K562 (cell line): Measurements from ENCODE around the gene DUS1L. TPM values are rescaled to one million over a fixed set of nuclear protein-coding genes. Genes with fewer than 3 reads are reported as not detected.

Experiments used
- DACH1 ChIP-seq: fragments of 450-650 bp; IDR thresholded peaks from 2 replicates; pipeline ENCODE4 v1.6.1; 2018; ENCODE audit not compliant: partially characterized antibody
- FUS ChIP-seq: fragments of 200-400 bp; formaldehyde crosslinking; optimal IDR thresholded peaks from 2 replicates; pipeline ENCODE3; 2017; ENCODE audit warnings: low read depth, low read length
- KDM4B ChIP-seq, 2 experiments: fragments of 450-650 bp in 1 of 2; sonication (generic) in 1 of 2; IDR thresholded peaks; 2 replicates each; pipeline ENCODE4 v1.6.1; 2016 to 2017; ENCODE audit warnings: borderline replicate concordance in 2 of 2, antibody characterized with exemption in 1 of 2, low read depth in 1 of 2, mild to moderate bottlenecking in 1 of 2
- MED1 ChIP-seq: sonication (generic); formaldehyde crosslinking; IDR thresholded peaks from 2 replicates; pipeline ENCODE4 v1.8.1; 2023; ENCODE audit warnings: missing genetic modification reagents, borderline replicate concordance
- NFIX ChIP-seq: fragments of 250-450 bp; sonication (Bioruptor Pico); IDR thresholded peaks from 2 replicates; pipeline ENCODE4 v1.4.0; 2020; ENCODE audit warnings: low read depth, mild to moderate bottlenecking, moderate library complexity
- NR3C1 ChIP-seq: sonication (generic); formaldehyde crosslinking; IDR thresholded peaks from 2 replicates; pipeline ENCODE4 v1.8.1; 2022; ENCODE audit warnings: missing genetic modification reagents
- POLR2B ChIP-seq: fragments of 450-650 bp; IDR thresholded peaks from 2 replicates; pipeline ENCODE4 v1.6.1; 2018; ENCODE audit warnings: low read depth; ENCODE audit not compliant: partially characterized antibody
- POLR2G ChIP-seq: fragments of 200-400 bp; formaldehyde crosslinking; IDR thresholded peaks from 2 replicates; pipeline ENCODE4 v1.6.1; 2017; ENCODE audit warnings: low read depth, mild to moderate bottlenecking, antibody characterized with exemption, low read length, moderate library complexity
- SP1 ChIP-seq: sonication (generic); formaldehyde crosslinking; IDR thresholded peaks from 2 replicates; pipeline ENCODE4 v1.8.1; 2022; ENCODE audit warnings: mild to moderate bottlenecking, missing genetic modification reagents
- SREBF2 ChIP-seq: sonication (generic); formaldehyde crosslinking; IDR thresholded peaks from 2 replicates; pipeline ENCODE4 v1.4.0; 2020; ENCODE audit warnings: mild to moderate bottlenecking, missing genetic modification reagents
- ZC3H11A ChIP-seq: IDR thresholded peaks from 2 replicates; pipeline ENCODE4 v1.6.1; 2012; ENCODE audit warnings: low read depth, low read length, improper control_type of control experiment
- ZNF212 ChIP-seq: fragments of 450-650 bp; formaldehyde crosslinking; IDR thresholded peaks from 2 replicates; pipeline ENCODE4 v1.4.0; 2020; ENCODE audit warnings: mild to moderate bottlenecking
- ZNF224 ChIP-seq: sonication (generic); formaldehyde crosslinking; IDR thresholded peaks from 2 replicates; pipeline ENCODE4 v1.8.0; 2022; ENCODE audit warnings: mild to moderate bottlenecking, missing genetic modification reagents
- ZNF347 ChIP-seq: fragments of 450-650 bp; formaldehyde crosslinking; IDR thresholded peaks from 2 replicates; pipeline ENCODE4 v1.4.0; 2020; ENCODE audit warnings: low read depth, mild to moderate bottlenecking, moderate library complexity
- ZNF436 ChIP-seq: fragments of 250-450, 450-650 bp; sonication (Bioruptor Pico); formaldehyde crosslinking; IDR thresholded peaks from 2 replicates; pipeline ENCODE4 v1.7.0; 2020; ENCODE audit warnings: mild to moderate bottlenecking
- ZNF507 ChIP-seq: conservative IDR thresholded peaks from 2 replicates; pipeline ENCODE4 v1.6.1; 2017; ENCODE audit warnings: missing genetic modification characterization, missing compliant biosample characterization
- ZNF668 ChIP-seq: fragments of 250-450 bp; sonication (Bioruptor Pico); IDR thresholded peaks from 2 replicates; pipeline ENCODE4 v1.8.0; 2022; ENCODE audit warnings: mild to moderate bottlenecking, inconsistent platforms
- polyA plus RNA-seq, 8 experiments: library from polyadenylated mRNA; depleted of rRNA in 4 of 8; stranded (reverse) in 5 of 8; unstranded in 3 of 8; fragments of >200 nt; fragmentation: Nextera tagmentation in 2 of 8; fragmentation: Illumina TruSeq in 1 of 8; extraction: Ambion mirVana in 2 of 8; extraction: Trizol in 1 of 8; gene quantifications; 2 replicates each; pipeline versions ENCODE4 v1.2.1 to v1.2.3, GENCODE V29; 2011 to 2014; ENCODE audit warnings: inconsistent platforms in 1 of 8, missing spikeins in 1 of 8
- total RNA-seq, 7 experiments: library from RNA; depleted of rRNA in 6 of 7; stranded (reverse); fragments of >200 nt in 6 of 7; fragmentation: Illumina TruSeq in 2 of 7; extraction: Trizol in 2 of 7; gene quantifications; 2 replicates each; pipeline versions ENCODE4 v1.2.1 to v1.2.3, GENCODE V29; 2011 to 2021; ENCODE audit warnings: low replicate concordance in 1 of 7
- TF ChIP-seq, protein P1 (sequence below): sonication (generic); formaldehyde crosslinking; IDR thresholded peaks from 2 replicates; pipeline ENCODE4 v1.8.1; 2023; ENCODE audit warnings: mild to moderate bottlenecking, missing genetic modification reagents
- TF ChIP-seq, protein P2 (sequence below): sonication (generic); formaldehyde crosslinking; IDR thresholded peaks from 2 replicates; pipeline ENCODE4 v1.8.1; 2023; ENCODE audit warnings: mild to moderate bottlenecking, missing genetic modification reagents, moderate library complexity
- TF ChIP-seq, protein P3 (sequence below): sonication (generic); formaldehyde crosslinking; IDR thresholded peaks from 2 replicates; pipeline ENCODE4 v1.5.0; 2020; ENCODE audit warnings: missing genetic modification reagents
- TF ChIP-seq, protein P4 (sequence below): sonication (generic); formaldehyde crosslinking; IDR thresholded peaks from 2 replicates; pipeline ENCODE4 v1.8.1; 2023; ENCODE audit warnings: mild to moderate bottlenecking, missing genetic modification reagents
- TF ChIP-seq, protein P5 (sequence below): fragments of 250-450 bp; sonication (Bioruptor Pico); IDR thresholded peaks from 2 replicates; pipeline ENCODE4 v1.4.0; 2020; ENCODE audit warnings: mild to moderate bottlenecking, moderate library complexity
- TF ChIP-seq, protein P6 (sequence below): sonication (generic); formaldehyde crosslinking; IDR thresholded peaks from 2 replicates; pipeline ENCODE4 v1.8.0; 2022; ENCODE audit warnings: mild to moderate bottlenecking, missing genetic modification reagents

Gene DUS1L
- total and polyA plus RNA-seq, 9 of the 15 experiments (the other 6 are each of a cell fraction or from before 2014, with no cell fraction given): 7.8 to 210 (median 83.9) TPM

DNA sequence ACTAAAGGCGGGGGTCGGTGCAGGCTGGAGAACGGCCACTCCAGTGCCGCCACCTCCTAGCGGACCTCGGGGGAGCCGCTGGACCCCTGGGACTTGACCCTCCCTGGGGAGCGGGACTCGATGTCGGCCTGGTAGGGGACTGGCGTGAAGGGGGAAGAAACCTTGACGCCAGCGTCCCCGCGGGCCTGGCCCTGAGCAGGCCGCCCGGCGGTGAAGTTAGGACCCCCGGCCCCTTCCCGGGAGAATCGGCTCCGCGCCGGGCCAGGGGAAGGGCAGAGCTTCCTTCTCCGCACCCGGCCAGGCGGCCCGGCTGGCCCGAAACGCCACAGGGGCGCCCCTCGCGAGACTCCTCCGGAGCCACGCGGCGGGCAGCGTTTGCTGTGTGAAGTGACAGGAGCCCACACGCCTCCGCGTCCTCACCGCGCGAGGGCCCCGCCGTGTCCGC, 389 bp downstream of the DUS1L start (continued):
- TF ChIP-seq, protein P1, sequence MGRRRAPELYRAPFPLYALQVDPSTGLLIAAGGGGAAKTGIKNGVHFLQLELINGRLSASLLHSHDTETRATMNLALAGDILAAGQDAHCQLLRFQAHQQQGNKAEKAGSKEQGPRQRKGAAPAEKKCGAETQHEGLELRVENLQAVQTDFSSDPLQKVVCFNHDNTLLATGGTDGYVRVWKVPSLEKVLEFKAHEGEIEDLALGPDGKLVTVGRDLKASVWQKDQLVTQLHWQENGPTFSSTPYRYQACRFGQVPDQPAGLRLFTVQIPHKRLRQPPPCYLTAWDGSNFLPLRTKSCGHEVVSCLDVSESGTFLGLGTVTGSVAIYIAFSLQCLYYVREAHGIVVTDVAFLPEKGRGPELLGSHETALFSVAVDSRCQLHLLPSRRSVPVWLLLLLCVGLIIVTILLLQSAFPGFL: no peak
- TF ChIP-seq, protein P2, sequence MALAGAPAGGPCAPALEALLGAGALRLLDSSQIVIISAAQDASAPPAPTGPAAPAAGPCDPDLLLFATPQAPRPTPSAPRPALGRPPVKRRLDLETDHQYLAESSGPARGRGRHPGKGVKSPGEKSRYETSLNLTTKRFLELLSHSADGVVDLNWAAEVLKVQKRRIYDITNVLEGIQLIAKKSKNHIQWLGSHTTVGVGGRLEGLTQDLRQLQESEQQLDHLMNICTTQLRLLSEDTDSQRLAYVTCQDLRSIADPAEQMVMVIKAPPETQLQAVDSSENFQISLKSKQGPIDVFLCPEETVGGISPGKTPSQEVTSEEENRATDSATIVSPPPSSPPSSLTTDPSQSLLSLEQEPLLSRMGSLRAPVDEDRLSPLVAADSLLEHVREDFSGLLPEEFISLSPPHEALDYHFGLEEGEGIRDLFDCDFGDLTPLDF (CRISPR knock-in tag): 0 out of 2 replicates have a peak, but pooled peaks have one; percentile 10
- TF ChIP-seq ZNF668 (CRISPR knock-in tag) (no peak), NR3C1 (CRISPR knock-in tag) (no peak), MED1 (no peak), ZC3H11A (no peak), SP1 (no peak), FUS (no peak), ZNF347 (no peak), ZNF224 (CRISPR knock-in tag) (no peak), SREBF2 (CRISPR knock-in tag) (no peak), POLR2G (peak; percentile 81; the same call in 1 of the 2 replicates), ZNF436 (no peak), KDM4B (IDR thresholded peaks at IDR 0.05; ENCODE audit: borderline replicate concordance in 2 of 2, low read depth in 1 of 2) (no peak), NFIX (no peak), ZNF507 (tag) (no peak), POLR2B (no peak), ZNF212 (CRISPR knock-in tag) (no peak), DACH1 (no peak)
- TF ChIP-seq, protein P3, sequence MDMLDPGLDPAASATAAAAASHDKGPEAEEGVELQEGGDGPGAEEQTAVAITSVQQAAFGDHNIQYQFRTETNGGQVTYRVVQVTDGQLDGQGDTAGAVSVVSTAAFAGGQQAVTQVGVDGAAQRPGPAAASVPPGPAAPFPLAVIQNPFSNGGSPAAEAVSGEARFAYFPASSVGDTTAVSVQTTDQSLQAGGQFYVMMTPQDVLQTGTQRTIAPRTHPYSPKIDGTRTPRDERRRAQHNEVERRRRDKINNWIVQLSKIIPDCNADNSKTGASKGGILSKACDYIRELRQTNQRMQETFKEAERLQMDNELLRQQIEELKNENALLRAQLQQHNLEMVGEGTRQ (CRISPR knock-in tag): no peak
- TF ChIP-seq, protein P4, sequence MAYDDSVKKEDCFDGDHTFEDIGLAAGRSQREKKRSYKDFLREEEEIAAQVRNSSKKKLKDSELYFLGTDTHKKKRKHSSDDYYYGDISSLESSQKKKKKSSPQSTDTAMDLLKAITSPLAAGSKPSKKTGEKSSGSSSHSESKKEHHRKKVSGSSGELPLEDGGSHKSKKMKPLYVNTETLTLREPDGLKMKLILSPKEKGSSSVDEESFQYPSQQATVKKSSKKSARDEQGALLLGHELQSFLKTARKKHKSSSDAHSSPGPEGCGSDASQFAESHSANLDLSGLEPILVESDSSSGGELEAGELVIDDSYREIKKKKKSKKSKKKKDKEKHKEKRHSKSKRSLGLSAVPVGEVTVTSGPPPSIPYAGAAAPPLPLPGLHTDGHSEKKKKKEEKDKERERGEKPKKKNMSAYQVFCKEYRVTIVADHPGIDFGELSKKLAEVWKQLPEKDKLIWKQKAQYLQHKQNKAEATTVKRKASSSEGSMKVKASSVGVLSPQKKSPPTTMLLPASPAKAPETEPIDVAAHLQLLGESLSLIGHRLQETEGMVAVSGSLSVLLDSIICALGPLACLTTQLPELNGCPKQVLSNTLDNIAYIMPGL (CRISPR knock-in tag): 0 out of 2 replicates have a peak, but pooled peaks have one; percentile 23
- TF ChIP-seq, protein P5, sequence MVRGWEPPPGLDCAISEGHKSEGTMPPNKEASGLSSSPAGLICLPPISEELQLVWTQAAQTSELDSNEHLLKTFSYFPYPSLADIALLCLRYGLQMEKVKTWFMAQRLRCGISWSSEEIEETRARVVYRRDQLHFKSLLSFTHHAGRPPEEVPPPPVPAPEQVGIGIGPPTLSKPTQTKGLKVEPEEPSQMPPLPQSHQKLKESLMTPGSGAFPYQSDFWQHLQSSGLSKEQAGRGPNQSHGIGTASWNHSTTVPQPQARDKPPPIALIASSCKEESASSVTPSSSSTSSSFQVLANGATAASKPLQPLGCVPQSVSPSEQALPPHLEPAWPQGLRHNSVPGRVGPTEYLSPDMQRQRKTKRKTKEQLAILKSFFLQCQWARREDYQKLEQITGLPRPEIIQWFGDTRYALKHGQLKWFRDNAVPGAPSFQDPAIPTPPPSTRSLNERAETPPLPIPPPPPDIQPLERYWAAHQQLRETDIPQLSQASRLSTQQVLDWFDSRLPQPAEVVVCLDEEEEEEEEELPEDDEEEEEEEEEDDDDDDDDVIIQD (CRISPR knock-in tag): no peak
- TF ChIP-seq, protein P6, sequence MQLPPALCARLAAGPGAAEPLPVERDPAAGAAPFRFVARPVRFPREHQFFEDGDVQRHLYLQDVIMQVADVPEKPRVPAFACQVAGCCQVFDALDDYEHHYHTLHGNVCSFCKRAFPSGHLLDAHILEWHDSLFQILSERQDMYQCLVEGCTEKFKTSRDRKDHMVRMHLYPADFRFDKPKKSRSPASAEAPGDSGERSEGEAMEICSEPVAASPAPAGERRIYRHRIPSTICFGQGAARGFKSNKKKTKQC (CRISPR knock-in tag): no peak
